Stimulated activated CD8-positive, alpha-beta memory T cell treated with anti-CD3 and anti-CD28 coated beads, Interleukin-12 subunit alpha, Interleukin-12 subunit beta, amount 100 ng/mL, for 24 hours (primary cell): Measurements from ENCODE around the gene GSTO1.

Source experiments
- DNase-seq: peaks from one replicate; pipeline ENCODE4 v3.0.0-alpha.2; 2020; ENCODE audit errors: extremely low read depth

GSTO1 gene

DNA sequence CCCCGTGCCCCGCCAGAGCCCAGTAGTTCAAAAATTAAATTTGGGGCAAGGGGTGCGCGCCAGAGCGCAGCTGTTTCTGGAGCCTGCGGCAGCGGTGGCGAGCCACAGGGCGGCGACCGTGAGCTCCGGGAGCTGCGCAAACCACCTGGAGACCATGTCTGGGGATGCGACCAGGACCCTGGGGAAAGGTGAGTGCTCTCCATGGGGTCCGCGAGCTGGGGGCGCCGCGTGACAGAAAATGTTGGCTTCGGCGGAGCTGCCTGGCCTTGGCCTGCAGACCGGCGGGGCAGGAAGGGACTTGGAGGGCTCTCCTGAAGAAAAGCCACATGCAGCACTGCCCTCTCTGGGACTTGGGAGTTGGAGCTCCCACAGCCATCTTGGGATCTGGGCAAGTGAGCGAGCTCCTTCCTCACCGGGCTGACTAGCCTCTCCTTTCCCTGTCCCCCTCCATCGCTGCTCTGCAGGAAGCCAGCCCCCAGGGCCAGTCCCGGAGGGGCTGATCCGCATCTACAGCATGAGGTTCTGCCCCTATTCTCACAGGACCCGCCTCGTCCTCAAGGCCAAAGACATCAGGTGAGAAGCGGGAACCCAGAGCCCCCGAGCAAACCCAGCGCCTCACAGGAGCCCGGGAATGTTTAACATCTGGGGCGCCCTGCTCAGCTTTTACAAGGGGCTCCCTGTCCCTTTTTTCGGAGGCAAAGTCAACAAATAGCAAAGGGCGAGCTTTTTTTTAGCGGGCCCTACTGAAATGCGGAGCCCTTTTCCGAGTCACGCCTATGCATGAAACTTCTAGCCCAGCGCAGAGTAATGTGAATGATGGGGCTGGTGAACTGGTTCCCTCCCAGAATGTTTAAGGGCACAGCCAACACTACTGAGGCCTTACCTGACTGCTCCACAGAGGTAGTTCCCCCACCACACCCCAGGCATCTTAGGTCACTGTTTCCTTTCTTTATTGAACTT is 20.4 kb downstream of the GSTO1 start:
- DNase-seq = no peak

DNA sequence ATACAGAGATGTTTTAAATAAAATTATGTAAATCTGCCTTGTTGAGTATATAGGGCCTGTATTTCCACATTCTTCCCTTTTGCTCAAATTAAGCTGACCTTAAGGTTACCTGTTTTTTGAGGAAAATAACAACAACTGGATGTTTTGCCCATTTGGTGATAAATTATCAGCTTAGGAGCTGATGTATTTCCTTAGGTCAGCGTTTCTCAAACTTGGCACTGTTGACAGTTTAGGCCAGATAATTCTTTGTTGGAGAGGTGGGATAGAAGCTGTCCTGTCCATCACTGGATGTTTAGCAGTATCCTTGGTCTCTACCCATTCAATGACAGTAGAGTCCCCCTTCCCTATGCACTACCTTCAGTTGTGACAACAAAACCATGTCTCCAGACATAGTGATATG is 21.5 kb downstream of the GSTO1 start:
- DNase-seq = no peak

DNA sequence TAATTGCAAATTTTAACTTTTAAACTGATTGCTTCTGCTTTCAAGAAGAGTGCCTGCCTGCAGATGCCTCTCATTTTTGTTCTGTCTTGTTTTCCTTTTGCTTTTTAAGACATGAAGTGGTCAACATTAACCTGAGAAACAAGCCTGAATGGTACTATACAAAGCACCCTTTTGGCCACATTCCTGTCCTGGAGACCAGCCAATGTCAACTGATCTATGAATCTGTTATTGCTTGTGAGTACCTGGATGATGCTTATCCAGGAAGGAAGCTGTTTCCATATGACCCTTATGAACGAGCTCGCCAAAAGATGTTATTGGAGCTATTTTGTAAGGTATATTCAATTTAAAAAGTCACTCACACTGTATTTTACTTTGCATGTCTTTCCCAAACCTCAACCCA is 23.1 kb downstream of the GSTO1 start:
- DNase-seq = no peak

DNA sequence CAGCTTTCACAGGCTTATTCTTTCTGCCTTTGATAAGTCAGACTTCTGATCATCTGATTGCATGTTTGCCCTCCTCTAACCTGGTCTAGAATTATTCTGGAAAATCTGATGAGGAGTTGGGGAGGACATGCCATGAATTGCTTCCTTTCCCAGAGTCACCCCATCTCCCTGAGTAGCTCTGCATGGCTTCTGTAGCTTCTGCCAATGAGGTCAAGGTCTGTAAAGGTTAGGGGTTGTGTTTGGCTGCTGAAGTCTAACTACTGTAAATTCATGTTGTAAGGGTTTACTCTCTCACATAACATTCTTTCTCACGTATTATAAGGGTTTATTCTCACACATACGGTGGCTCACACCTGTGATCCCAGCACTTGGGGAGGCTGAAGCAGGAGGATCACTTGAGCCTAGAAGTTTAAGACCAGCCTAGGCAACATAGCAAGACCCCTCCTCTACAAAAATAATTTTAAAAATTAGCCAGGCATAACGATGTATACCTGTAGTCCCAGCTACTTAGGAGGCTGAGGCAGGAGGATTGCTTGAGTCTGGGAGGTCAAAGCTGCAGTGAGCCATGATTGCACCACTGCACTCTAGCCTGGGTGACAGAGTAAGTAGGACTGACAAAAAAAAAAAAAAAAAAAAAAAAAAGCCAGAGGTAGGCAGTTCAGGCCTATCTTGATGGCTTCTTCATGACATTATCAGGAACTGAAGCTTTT is 25.0 kb downstream of the GSTO1 start:
- no peak for DNase-seq

DNA sequence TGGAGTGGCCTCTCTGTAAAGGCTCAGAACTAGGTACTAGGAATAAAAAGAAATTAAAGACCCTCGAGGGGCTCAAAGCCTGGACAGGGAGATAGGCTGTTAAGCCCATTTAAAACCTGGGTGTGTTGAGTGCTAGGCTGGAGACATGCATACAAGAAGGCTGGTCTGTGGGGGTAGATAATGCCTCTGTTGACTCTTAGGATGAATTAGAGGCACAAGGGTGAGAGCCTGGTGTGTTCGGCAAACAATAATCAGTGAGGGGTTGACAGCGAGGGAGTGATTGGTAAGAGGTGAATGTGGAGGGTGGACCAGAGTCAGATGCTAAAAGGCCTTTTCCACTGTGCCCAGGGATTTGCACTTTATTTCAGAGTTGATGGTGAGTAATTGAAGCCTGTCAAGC is 27.0 kb downstream of the GSTO1 start:
- DNase-seq = no peak

DNA sequence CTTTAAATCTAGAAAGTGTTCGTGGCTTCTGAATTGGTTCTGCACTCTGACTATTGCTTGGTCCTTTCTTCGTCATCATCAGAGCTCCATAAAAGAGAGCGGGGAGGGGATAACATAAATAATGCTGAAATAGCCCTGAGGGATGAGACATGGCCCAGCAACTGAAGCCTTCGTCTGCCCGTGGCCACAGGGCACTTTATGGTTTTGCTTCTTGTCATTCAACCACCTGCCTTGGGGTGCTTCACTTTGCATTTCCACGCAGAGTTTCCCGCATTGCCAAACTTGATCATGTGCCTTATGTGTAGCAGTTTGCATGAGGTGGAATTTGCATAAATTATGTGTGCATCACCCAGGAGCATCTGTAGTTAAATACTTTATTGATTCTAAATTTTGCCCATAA is 30.2 kb downstream of the GSTO1 start:
- DNase-seq = no peak

DNA sequence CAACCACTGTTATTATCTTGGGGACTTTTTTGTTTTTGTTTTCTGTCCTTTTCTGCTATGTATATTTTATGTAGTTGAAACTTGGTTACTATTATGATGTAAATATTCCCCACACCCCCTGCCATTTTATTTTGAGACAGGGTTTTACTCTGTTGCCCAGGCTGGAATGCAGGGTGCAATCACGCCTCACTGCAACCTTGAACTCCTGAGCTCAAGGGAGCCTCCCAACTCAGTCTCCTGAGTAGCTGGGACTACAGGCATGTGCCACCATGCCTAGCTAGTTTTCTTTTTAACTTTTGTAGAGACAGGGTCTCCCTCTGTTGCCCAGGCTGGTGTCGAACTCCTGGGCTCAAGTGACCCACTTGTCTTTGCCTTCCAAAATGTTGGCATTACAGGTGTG is 32.2 kb downstream of the GSTO1 start:
- DNase-seq = no peak

DNA sequence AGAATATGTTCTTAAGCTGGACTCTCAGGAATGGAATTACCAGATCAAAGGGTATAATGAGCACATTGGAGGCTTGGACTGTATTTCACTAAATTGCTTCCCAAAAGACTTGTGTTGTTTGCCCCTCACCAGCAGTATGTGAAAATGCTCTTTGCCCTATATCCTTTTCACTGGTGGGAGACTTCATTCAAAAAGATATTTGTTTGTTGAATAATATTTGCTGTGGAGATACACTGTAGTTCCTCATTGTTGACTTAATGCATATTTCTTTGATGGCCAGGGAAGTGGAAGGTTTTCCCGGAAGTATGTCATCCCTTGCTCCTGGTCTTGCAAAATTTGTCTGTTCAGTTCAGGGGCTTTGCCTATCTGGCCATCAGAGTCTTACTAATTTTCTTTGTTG is 33.7 kb downstream of the GSTO1 start:
- no peak for DNase-seq

DNA sequence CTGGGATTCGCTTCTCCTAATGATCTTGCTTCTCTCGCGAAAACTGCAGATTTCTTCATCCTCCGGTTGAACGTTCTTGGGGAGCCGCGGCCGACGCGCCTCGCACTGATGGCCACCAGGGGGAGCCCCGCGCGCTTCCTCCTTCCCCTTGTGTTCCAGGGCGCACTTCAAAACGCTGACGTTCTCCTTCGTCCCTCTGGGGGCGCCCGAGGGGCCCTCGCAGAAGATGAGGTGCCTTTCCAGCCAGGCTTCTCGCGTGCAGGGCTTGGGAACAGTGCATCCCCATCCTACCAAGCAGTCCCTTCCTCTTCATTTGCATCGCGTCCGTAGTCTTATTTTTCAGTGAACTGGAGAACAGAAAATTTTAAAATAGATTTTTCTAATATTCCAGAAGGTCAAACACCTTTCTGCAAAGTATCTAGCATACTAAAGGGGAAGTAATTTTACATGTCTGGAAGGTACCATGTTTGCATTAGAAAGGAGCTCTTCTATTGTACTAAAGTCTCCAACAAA is 36.8 kb downstream of the GSTO1 start:
- DNase-seq = peak; percentile 68

DNA sequence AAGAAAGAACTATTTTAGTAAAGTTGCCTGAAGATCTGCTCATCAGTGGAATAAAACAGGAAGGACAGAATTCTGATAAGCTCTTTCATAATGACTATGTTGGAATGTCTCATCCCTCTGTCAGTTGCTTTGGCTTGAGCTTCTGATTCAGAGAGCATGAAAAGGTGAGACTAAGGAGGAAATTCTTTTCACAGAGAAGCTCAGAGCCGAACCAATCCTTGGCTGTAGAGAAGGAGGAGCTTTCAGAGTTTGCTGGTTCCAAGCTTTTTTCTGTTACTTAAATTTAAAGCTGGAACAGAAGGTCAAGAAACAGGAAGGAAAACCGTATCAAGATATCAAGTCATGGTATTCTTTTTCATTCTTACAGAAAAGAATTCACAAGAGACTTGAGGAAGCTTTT is 38.3 kb downstream of the GSTO1 start:
- no peak for DNase-seq

DNA sequence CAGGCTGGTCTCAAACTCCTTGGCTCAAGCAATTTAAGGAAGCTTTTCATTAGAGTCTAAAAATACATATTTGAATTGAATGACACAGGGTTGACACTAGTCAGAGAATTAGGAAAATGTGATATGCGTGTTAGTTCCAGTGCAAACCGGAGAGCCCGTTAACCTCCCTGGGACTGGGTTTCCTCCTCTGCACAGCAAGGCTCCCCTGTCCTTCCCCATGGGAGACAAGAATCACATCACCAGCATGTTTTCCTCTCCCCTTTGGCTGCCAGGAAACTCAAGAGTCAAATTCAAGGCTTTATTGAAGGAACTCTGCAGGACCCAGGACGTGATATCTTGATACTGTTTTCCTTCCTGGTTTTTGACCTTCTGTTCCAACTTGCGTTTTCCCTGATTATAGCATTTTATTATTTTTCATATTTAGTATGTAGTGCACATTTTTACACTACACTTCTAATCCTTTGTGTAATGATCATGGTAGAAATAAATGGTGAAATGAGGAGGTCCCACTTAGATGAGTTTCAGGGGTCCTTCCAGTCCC is 39.2 kb downstream of the GSTO1 start:
- no peak for DNase-seq

DNA sequence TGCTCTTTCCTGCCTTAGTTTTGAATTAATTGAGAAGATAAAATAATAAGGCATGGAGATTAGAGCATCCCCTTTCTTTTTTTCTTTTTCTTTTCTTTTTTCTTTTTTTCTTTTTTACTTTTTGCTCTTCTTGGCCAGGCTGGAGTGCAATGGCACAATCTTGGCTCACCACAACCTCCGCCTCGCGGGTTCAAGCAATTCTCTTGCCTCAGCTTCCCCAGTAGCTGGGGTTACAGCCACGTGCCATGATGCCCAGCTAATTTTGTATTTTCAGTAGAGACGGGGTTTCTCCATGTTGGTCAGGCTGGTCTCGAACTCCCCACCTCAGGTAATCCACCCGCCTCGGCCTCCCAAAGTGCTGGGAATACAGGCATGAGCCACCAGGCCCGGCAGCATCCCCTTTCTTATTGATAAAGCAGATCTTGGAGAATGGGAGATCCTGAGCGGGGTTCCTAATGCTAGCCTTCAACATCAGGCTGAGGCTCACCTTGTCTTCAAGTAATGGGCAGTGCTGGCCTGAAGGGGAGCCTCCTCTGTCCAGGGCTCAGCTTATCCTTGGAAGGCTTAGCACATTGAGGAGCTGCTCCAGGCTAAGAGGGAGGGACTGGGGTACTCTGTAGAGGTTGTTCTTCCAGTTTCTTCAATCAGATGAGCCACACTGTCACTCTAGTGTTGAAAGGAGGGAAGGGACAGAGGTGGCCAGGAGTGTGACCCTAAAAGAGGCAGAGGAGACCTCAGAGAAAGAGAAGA is 42.2 kb downstream of the GSTO1 start:
- DNase-seq = no peak

DNA sequence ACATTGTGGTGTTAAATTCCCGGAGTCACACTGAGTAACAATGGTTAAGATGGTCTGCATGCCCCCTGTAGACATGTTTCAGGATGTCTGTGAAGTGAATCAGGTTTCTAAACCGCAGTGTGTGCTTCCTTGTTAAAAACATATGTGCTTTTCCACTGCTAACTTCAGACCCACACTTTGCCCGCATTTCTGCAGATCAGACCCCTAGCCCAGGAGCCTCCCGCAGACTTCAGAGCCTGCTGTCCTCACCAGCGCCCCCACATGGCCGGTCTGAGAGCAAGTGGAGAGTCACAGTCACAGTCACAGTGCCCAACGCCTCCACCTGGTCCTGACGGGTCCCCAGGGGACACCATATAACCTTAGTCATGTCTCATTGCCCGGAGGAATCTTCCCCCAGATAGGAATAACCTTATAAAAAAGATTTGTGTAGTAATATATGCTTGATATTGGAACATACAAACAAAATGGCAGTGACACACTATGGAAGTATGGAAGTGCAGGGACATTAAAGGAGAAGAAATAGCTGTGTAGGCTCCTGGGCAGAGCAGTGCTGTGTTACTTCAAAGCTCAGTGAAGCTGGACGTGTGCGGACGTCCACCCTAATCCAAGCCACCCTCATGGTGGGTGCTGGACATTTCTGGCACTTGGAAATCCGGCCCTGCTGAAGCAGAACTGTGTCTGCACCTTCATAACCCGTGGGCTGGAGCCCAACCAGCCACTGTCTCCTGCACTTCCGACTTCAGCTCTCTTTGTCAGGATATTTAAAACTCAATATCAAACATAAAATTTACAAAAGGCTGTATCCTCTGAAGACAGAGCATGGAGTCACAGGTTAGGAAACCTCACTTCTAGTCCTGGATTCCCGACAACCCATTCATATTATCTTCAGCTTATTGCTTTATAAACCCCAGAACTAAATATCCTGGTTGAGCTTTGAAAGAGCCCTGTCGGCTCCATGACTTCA is 43.3 kb downstream of the GSTO1 start:
- no peak for DNase-seq

DNA sequence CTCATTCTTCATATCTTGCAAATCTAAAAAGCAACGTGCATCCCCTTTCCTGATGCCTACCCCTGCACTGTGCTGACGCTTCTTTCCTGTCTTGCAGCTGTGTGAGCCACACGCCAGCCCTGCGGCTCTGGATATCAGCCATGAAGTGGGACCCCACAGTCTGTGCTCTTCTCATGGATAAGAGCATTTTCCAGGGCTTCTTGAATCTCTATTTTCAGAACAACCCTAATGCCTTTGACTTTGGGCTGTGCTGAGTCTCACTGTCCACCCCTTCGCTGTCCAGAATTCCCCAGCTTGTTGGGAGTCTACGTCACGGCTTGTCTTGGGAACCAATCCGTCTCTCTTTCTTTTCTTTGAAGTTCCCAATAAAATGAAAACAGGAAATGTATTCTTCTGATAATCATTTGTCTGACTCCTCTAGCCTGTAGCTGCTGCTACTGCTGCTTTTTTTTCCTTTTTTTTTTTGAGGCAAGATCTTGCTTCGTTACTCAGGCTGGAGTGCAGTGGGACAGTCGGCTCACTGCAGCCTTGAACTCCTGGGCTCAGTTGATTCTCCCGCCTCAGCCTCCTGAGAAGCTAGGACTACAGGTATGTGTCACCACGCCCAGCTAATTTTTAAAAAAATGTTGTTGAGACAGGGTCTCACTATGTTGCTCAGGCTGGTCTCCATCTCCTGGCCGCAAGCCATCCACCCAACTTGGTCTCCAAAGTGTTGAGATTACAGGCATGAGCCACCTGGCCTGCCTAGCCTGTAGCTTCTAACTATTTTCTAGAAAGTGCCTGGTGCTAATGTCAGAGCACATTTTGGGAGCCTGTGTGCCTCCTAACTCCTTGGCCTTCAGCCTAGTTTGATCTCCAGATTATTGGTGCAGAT is 44.6 kb downstream of the GSTO1 start:
- no peak for DNase-seq

DNA sequence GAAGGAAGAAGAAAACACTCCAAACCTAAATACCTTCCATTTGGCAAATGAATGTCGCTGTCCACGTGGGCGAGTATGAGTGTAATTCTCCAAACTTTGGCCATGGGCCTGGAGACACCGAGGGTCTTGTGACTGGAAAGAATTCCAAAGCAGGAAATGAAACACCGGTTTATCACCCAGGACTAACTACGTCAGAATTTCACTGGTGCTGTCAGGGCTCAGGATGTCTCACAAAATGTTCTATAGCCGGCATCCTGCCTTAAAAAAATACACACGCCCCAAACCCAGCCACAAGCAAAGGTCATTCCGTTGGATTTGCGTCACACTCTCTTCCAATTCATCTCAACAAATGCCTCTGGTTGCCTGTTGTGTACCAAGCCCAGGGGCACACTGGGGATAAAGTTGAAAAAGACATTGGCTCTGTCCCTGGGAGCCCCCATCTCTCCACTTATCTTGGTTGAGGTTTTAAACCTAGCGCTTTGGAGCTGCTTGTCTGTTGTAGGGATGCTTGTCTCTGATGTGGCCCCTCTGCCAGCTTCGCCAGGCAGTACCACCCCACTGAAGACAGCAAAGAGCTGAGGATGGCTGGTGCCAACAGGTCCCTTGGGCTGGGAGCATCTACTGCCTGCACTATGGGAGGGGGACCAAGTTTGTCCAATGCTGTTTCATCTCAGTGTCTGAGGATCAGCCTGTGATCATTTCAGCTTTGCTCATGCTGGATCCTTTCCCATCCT is 45.5 kb downstream of the GSTO1 start:
- DNase-seq = no peak

DNA sequence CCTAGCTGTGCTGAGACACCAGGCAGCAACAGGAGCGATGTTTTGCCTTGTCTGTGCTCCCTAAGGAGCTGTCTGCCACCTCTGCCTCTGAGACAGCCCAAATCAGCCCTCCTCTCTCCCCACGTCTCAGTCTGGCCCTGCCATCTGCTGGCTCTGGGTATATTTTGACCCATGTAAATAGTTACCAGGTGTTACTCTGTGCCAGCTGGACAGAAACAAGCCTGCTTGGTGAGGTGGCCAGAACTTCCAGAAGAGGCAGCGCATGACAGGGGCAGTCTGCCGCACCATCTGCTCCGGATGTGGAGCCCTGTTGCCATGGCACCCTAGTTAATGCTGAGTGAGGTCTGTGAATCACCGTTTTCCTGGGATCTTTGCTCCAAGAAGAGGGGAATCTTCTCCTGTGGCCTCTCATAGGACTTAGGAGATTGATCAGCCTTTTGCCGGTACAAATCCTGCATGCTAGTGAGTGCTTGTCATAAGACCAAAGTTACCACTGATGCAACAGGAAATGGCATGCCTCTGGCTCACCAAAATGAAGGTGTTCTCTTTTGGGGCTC is 46.1 kb downstream of the GSTO1 start:
- DNase-seq = no peak

DNA sequence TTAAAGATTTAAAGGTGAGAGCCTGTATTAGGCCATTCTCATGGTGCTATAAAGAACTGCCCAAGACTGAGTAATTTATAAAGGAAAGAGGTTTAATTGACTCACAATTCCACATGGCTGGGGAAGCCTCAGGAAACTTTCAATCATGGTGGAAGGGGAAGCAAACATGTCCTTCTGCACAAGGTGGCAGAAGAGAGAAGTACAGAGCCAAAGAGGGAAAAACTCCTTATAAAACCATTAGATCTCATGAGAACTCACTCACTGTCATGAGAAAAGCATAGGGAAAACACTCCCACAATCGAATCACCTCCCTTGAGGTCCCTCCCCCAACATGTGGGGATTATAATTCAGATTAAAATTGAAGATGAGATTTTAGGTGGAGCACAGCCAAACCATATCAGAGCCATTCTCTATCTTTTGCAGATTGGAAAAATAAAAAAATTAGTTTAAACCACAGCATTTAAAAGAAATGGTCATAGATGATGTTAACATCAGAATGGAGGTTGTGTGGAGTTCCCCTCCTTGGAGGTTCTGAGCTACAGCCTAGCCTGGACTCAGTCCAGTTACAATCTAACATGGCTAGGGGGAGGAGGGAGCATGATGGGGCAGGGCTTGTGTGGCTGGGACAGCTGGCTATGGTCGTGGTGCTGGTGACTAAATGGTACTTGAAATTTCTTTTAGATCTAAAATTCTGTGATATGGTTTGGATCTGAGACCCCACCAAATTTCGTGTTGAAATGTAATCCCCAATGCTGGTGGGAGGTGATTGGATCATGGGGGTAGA is 47.4 kb downstream of the GSTO1 start:
- DNase-seq = no peak
